Myocyte (in vitro differentiated cells): Measurements from ENCODE around the gene TBC1D3G. TPM values are rescaled to one million over a fixed set of nuclear protein-coding genes. Genes with fewer than 3 reads are reported as not detected.
"Not testable (repeated sequence)": the region's sequence is repeated elsewhere in the genome, so short reads cannot be mapped to it uniquely, and the experiment has no call there.

ENCODE experiments used
- DNase-seq: peaks from one replicate; pipeline ENCODE4 v3.0.0-alpha.2; 2012; ENCODE audit warnings: low read depth
- polyA plus RNA-seq: library from polyadenylated mRNA; unstranded; fragments of >200 nt; gene quantifications from one replicate; pipeline ENCODE4 v1.2.1, GENCODE V29; 2012; ENCODE audit warnings: missing spikeins
- total RNA-seq: library from RNA; depleted of rRNA; stranded (reverse); fragments of >200 nt; gene quantifications from 2 replicates; pipeline ENCODE4 v1.2.3, GENCODE V29; 2014

Gene TBC1D3G
- total RNA-seq: not detected in 2 replicates
- not detected for polyA plus RNA-seq

DNA sequence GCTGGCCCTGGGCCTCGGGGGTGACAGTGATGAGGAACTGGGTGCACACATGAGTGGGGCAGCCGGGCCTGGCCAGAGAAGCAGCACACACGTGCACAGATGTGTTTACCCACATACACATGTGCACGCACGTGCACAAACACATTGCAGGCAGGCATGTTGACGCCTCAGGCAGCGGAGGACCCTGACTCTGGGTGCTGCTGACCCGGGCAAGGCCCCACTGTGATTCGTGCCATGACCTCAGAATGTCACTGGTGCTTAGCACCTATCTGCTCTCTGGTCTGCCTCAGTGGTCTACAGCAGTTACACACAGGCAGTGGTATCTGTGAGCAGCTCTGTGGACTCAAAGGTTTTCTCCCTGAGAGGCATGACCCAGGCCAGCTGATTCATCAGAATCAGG, at the start of gene TBC1D3G:
Gene TBC1D3G, plus strand, starts transcription at position 301 of the 400 bp plus-strand sequence. CDS start 1,528 bp downstream, outside the sequence.
- DNase-seq: not testable (repeated sequence)

DNA sequence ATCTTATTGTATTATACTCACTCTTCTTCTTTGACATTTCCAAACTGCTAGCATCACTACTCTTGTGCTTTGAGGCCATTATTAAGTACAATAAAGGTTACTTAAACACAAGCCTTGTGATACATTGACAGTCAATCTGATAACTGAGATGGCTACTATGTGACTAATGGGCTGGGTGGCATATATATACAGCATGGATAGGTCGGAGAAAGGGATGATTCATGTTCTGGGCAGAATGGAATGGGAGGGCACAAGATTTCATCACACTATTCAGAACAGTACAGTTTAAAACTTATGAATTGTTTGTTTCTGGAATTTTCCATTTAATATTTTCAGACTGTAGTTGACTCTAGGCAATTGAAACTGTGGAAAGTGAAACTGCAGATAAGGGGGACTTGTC, 40.4 kb upstream of the TBC1D3G start:
- not testable (repeated sequence) for DNase-seq

DNA sequence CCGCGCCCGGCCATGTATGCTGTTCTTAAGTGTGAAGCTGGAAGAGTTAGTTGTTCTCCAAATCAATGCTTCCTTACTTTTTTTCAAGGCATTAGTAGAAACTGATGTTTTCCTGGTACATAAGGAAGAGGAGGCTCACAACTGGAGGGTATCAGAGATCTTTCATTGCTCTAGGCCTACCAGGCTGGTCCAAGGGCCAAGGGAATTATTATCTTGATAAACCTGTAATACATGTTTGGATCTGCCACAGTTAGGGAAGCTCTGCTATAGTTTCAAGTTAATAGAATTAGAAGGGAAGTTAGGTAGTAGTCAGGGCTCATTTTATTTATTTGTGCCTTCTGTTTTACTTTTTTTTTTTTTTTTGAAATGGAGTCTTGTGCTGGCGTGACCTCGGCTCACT, 39.5 kb upstream of the TBC1D3G start:
- DNase-seq: not testable (repeated sequence)

DNA sequence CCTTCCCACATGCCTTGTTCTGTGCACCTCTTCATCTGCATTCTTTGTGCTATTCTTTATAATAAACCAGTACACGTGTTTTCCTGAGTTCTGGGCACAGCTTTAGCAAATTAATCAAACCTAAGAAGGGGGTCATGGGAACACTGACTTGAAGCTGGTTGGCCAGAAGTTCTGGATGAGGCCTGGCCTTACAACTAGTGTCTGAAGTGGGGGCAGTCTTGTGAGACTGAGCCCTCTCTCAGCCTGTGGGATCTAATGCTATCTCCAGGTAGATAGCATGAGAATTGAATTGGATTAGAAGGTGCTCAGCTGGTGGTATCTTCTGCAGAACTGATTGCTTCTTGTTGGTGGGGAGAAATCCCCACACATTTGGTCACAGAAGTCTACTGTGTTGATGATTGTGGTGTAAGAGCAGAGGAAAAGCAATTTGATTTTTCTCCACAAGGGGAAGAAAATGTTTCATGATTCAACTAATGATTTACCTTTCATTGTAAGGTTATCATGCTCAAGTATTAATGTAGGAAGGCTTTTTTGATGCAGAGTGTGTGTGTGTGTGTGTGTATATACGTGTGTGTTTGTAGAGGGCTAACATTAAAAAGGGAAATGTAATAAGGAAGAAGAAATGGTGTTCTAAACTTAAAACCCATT, 33.6 kb upstream of the TBC1D3G start:
- not testable (repeated sequence) for DNase-seq

DNA sequence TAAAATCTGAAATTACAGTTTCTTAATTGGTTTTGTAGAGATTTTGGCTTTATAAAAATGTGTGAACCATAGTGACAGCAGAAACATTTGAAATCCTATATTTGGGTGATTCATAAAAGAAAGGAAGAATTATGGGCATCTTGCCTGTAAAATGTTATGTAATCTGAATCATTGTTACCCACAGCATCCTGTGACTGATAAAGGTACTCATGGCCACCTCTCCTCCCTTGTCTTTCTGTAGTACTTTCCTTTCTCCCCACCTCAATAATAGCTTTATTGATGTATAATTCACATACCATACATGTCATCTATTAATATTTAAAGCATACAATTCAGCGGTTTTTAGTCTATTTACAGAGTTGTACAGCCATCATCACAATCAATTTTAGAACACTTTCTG, 28.5 kb upstream of the TBC1D3G start:
- DNase-seq: not testable (repeated sequence)

DNA sequence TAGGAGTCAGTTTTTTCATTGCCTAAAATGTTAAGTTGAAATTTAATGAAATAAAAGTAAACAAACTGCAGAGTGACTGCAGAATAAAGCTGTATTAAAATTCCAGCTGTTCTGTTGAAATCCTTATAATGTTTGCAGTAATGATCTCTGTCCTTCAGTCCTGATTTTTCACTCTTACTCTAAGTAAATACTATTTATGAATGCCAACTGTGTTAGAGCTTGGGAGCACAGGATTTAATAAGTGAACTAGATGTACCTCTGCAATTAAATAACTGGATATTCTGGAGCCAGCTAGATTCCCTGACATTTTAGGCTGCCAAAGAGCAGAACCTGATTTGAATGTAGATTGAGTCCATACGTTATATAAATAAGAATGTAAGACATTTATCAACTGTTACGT, 7.9 kb upstream of the TBC1D3G start:
- not testable (repeated sequence) for DNase-seq

DNA sequence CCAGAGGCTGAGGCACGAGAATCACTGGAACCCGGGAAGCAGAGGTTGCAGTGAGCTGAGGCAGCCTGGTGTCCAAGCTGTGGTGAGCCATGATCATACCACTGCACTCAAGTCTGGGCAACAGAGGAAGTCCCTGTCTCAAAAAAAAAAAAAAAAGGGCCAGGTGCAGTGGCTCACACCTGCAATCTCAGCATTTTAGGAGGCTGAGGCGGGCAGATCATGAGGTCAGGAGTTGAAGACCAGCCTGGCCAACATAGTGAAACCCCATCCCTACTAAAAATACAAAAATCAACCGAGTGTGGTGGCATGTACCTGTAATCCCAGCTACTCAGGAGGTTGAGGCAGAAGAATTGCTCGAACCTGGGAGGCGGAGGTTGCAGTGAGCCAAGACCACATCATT, 38.8 kb downstream of the TBC1D3G start:
- DNase-seq: not testable (repeated sequence)

DNA sequence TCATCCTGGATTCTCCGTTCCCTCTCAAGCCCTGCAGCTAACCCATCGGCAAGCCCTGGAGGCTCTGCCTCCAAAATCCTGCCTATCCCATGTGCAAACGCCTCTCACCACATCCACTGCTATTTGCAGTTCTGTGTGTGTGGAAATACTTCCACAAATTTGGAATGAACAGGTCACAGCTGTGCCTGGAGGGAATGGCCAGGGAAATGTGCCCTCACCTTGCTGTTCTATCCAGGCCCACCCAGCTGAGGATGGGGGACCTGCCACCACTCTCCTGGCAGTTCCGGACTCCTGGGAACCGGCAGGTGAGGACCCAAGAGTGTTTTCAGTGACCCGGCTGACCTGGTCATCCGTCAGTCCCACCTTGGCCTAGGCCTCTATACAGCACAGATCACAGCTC, 52.3 kb downstream of the TBC1D3G start:
- not testable (repeated sequence) for DNase-seq

Other genes with a start within 250 kb of the TBC1D3G start
- gene CCL3, start 233.7 kb upstream of the TBC1D3G start, total RNA-seq: 1.5 TPM in 1 of 2 replicates, not detected in the other
- gene CCL4, start 220.1 kb upstream of the TBC1D3G start, total RNA-seq: not detected in 2 replicates
- 2.2 and 2.4 TPM in 2 replicates for gene TBC1D3B, start 147.2 kb upstream of the TBC1D3G start, total RNA-seq
- gene CCL3L1, start 127.1 kb upstream of the TBC1D3G start, total RNA-seq: not detected in 2 replicates
- gene CCL4L2, start 112.8 kb upstream of the TBC1D3G start, total RNA-seq: not detected in 2 replicates
- 0.13 TPM in 1 of 2 replicates, not detected in the other for gene TBC1D3I, start 59.3 kb upstream of the TBC1D3G start, total RNA-seq
- not detected in 2 replicates for gene TBC1D3H, start 64.6 kb downstream of the TBC1D3G start, total RNA-seq
- 42.9 and 49.1 TPM in 2 replicates for gene ZNHIT3, start 162.8 kb downstream of the TBC1D3G start, total RNA-seq
- 18.8 and 22.8 TPM in 2 replicates for gene MYO19, start 211.0 kb downstream of the TBC1D3G start, total RNA-seq
- 6.9 and 7.2 TPM in 2 replicates for gene PIGW, start 211.1 kb downstream of the TBC1D3G start, total RNA-seq
- gene GGNBP2, start 221.0 kb downstream of the TBC1D3G start, total RNA-seq: 42.4 and 61.4 TPM in 2 replicates